Right lobe of liver (tissue), 4 donors: ENCODE measurements around the gene DDIT3.

Experiments used
- CTCF ChIP-seq, 4 donors: fragments of 200-600 bp in 3 of 4; fragments of 450-650 bp in 1 of 4; IDR thresholded peaks; one replicate each; pipeline versions ENCODE4 v1.5.1 to v1.8.0; 2016 to 2022; ENCODE audit warnings: antibody characterized with exemption in 4 of 4, mild to moderate bottlenecking in 2 of 4
- POLR2A ChIP-seq: fragments of 450-650 bp; IDR thresholded peaks from one replicate; pipeline ENCODE4 v1.6.1; 2017; ENCODE audit warnings: antibody characterized with exemption, mild to moderate bottlenecking
- donor health status: DM: no; HTN: no; CAD: no.
- donor health status: DM: no; HTN: no; CAD: no.
- donor health status: DM: no; HTN: yes; CAD: no.

DNA sequence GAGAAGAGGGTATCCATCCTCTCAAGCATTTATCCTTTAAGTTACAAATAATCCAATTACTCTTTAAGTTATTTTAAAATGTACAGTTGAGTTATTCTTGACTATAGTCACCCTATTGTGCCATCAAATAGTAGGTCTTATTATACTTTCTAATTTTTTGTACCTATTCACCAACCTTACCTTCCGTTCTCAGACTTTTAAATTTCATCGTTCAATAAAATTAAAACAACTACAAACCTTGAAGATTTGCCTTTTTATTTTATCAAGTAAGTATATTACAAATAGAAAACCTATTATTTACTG is 27.6 kb upstream of the DDIT3 start:
- TF ChIP-seq CTCF (IDR thresholded peaks at IDR 0.05) (no peak), POLR2A (no peak)
